SK-N-SH treated with all-trans-retinoic acid at 6 μM for 48 hours (cell line): ENCODE data around the gene RAB33A.

Experiments
- ATAC-seq: fragments of 200-7000 bp; cut with Tn5 transposase; 3 replicates; pipeline ENCODE4 v1.9.1; 2020; ENCODE audit warnings: mild to moderate bottlenecking, moderate library complexity
- BACH2 ChIP-seq: fragments of 250-450 bp; sonication (Bioruptor Pico); IDR thresholded peaks from 2 replicates; pipeline ENCODE4 v1.9.0; 2021; ENCODE audit warnings: mild to moderate bottlenecking, borderline replicate concordance
- CSDC2 ChIP-seq: fragments of 250-450 bp; sonication (Bioruptor Pico); IDR thresholded peaks from 2 replicates; pipeline ENCODE4 v1.5.0; 2020; ENCODE audit warnings: mild to moderate bottlenecking, moderate library complexity
- CSRNP3 ChIP-seq: fragments of 250-450 bp; sonication (Bioruptor Pico); IDR thresholded peaks from 2 replicates; pipeline ENCODE4 v1.5.1; 2021; ENCODE audit warnings: mild to moderate bottlenecking, moderate library complexity
- ESRRG ChIP-seq: fragments of 250-450 bp; sonication (Bioruptor Pico); IDR thresholded peaks from 2 replicates; pipeline ENCODE4 v1.6.1; 2021; ENCODE audit warnings: mild to moderate bottlenecking
- ISL1 ChIP-seq: fragments of 250-450 bp; sonication (Bioruptor Pico); IDR thresholded peaks from 2 replicates; pipeline ENCODE4 v2.1.2; 2022; ENCODE audit warnings: mild to moderate bottlenecking, moderate library complexity
- OSR1 ChIP-seq: fragments of 250-450 bp; sonication (Bioruptor Pico); IDR thresholded peaks from 2 replicates; pipeline ENCODE4 v1.8.0; 2022; ENCODE audit warnings: moderate library complexity, mild to moderate bottlenecking, inconsistent platforms
- PATZ1 ChIP-seq: fragments of 250-450 bp; sonication (Bioruptor Pico); IDR thresholded peaks from 2 replicates; pipeline ENCODE4 v1.8.0; 2020; ENCODE audit warnings: mild to moderate bottlenecking, moderate library complexity, borderline replicate concordance
- POU6F1 ChIP-seq: fragments of 250-450 bp; sonication (Bioruptor Pico); IDR thresholded peaks from 2 replicates; pipeline ENCODE4 v1.8.0; 2021; ENCODE audit warnings: low read depth, mild to moderate bottlenecking, moderate library complexity, borderline replicate concordance
- PPARA ChIP-seq: fragments of 250-450 bp; sonication (Bioruptor Pico); IDR thresholded peaks from 2 replicates; pipeline ENCODE4 v1.5.0; 2020; ENCODE audit warnings: mild to moderate bottlenecking, borderline replicate concordance
- SNAI2 ChIP-seq: fragments of 250-450 bp; sonication (Bioruptor Pico); IDR thresholded peaks from 2 replicates; pipeline ENCODE4 v1.5.0; 2020; ENCODE audit warnings: mild to moderate bottlenecking, moderate library complexity
- TCF4 ChIP-seq: fragments of 250-450 bp; sonication (Bioruptor Pico); IDR thresholded peaks from 2 replicates; pipeline ENCODE4 v1.8.0; 2021; ENCODE audit warnings: mild to moderate bottlenecking, moderate library complexity, borderline replicate concordance
- TOX ChIP-seq: fragments of 250-450 bp; sonication (Bioruptor Pico); IDR thresholded peaks from 2 replicates; pipeline ENCODE4 v1.8.0; 2021; ENCODE audit warnings: mild to moderate bottlenecking, moderate library complexity, borderline replicate concordance
- TSHZ2 ChIP-seq: fragments of 250-450 bp; sonication (Bioruptor Pico); IDR thresholded peaks from 2 replicates; pipeline ENCODE4 v1.5.0; 2020; ENCODE audit warnings: mild to moderate bottlenecking, moderate library complexity
- ZC3H10 ChIP-seq: fragments of 250-450 bp; sonication (Bioruptor Pico); IDR thresholded peaks from 2 replicates; pipeline ENCODE4 v1.5.1; 2021; ENCODE audit warnings: mild to moderate bottlenecking, moderate library complexity
- ZFP3 ChIP-seq: fragments of 250-450 bp; sonication (Bioruptor Pico); IDR thresholded peaks from 2 replicates; pipeline ENCODE4 v1.5.0; 2020; ENCODE audit warnings: mild to moderate bottlenecking, moderate library complexity
- ZNF565 ChIP-seq: fragments of 450-650 bp; formaldehyde crosslinking; conservative IDR thresholded peaks from 2 replicates; pipeline ENCODE4 v1.5.0; 2020; ENCODE audit warnings: low read depth, mild to moderate bottlenecking, moderate library complexity
- ZNF70 ChIP-seq: fragments of 450-650 bp; formaldehyde crosslinking; IDR thresholded peaks from 2 replicates; pipeline ENCODE4 v1.5.0; 2020; ENCODE audit warnings: mild to moderate bottlenecking, moderate library complexity
- ZNF8 ChIP-seq: fragments of 450-650 bp; formaldehyde crosslinking; IDR thresholded peaks from 2 replicates; pipeline ENCODE4 v1.5.0; 2020; ENCODE audit warnings: mild to moderate bottlenecking, moderate library complexity

The RAB33A gene

GRCh38 chrX:130196466-130196865, 24.7 kb downstream of the RAB33A start:
- no peak for ATAC-seq
- TF ChIP-seq TSHZ2 = no peak

- TF ChIP-seq PPARA (CRISPR knock-in tag) (no peak), ESRRG (CRISPR knock-in tag) (no peak), ZFP3 (no peak)
- TF ChIP-seq, all 23 proteins: peak for 0
- peak; percentile 41; the same call in 2 of the 3 replicates for ATAC-seq
These were observed 25.7 kb downstream of the RAB33A start for GRCh38 chrX:130197464-130197863.

- TF ChIP-seq ISL1 (no peak), BACH2 (CRISPR knock-in tag) (no peak), ESRRG (CRISPR knock-in tag) (no peak), TCF4 (CRISPR knock-in tag) (no peak), OSR1 (CRISPR knock-in tag) (no peak), ZNF8 (no peak), CSDC2 (no peak), CSRNP3 (CRISPR knock-in tag) (no peak), PATZ1 (CRISPR knock-in tag) (no peak), POU6F1 (CRISPR knock-in tag) (no peak), PPARA (CRISPR knock-in tag) (no peak), ZNF70 (CRISPR knock-in tag) (no peak)
These were observed 32.9 kb downstream of the RAB33A start for GRCh38 chrX:130204647-130205046.

GRCh38 chrX:130211415-130212186, 39.8 kb downstream of the RAB33A start:
- no peak for ATAC-seq
- TF ChIP-seq TOX (CRISPR knock-in tag) (no peak), ZC3H10 (CRISPR knock-in tag) (no peak), ZNF565 (no peak), ZNF70 (CRISPR knock-in tag) (no peak), TCF4 (CRISPR knock-in tag) (no peak), CSRNP3 (CRISPR knock-in tag) (no peak), POU6F1 (CRISPR knock-in tag) (no peak), SNAI2 (CRISPR knock-in tag) (no peak), PPARA (CRISPR knock-in tag) (no peak), ZNF8 (no peak), PATZ1 (CRISPR knock-in tag) (no peak), TSHZ2 (no peak)

More at GRCh38 chrX:130204647-130205046, 32.9 kb downstream of the RAB33A start:
- ATAC-seq = no peak
